GM18505 (cell line): ENCODE results near the gene SORCS2.

Experiments
- ATAC-seq: cut with Tn5 transposase; IDR thresholded peaks from one replicate; pipeline ENCODE4 v1.9.1; 2021; ENCODE audit not compliant: unreplicated experiment
- POLR2A ChIP-seq: IDR thresholded peaks from 4 replicates; pipeline ENCODE4 v1.6.1; 2011; ENCODE audit warnings: borderline replicate concordance; ENCODE audit not compliant: insufficient read depth, insufficient read length; ENCODE audit errors: extremely low read depth

Gene SORCS2

GRCh38 chr4:7777871-7778509 lies 585.7 kb downstream of the SORCS2 start:
- TF ChIP-seq POLR2A, result no peak
- ATAC-seq, result no peak

- ATAC-seq, result no peak
- no peak for TF ChIP-seq POLR2A
These were observed 586.4 kb downstream of the SORCS2 start for GRCh38 chr4:7778510-7779431.

GRCh38 chr4:7779432-7779768 lies 587.1 kb downstream of the SORCS2 start:
- TF ChIP-seq POLR2A, result no peak
- no peak for ATAC-seq

- no peak for TF ChIP-seq POLR2A
These were observed 588.5 kb downstream of the SORCS2 start for GRCh38 chr4:7780751-7781348.

GRCh38 chr4:7781366-7781765 lies 589.0 kb downstream of the SORCS2 start:
- no peak for ATAC-seq
- no peak for TF ChIP-seq POLR2A

More at GRCh38 chr4:7780751-7781348, 588.5 kb downstream of the SORCS2 start:
- ATAC-seq, result no peak

- no peak for ATAC-seq
- no peak for TF ChIP-seq POLR2A
These were observed 589.7 kb downstream of the SORCS2 start for GRCh38 chr4:7781993-7782392.

- TF ChIP-seq POLR2A, result no peak
- no peak for ATAC-seq
These were observed 590.4 kb downstream of the SORCS2 start for GRCh38 chr4:7782783-7783182.

GRCh38 chr4:7783541-7783940 lies 591.2 kb downstream of the SORCS2 start:
- no peak for ATAC-seq
- no peak for TF ChIP-seq POLR2A

GRCh38 chr4:7784131-7784870 lies 592.0 kb downstream of the SORCS2 start:
- no peak for ATAC-seq
- TF ChIP-seq POLR2A, result no peak

- no peak for ATAC-seq
- no peak for TF ChIP-seq POLR2A
These were observed 592.7 kb downstream of the SORCS2 start for GRCh38 chr4:7785017-7785416.

- no peak for ATAC-seq
- no peak for TF ChIP-seq POLR2A
These were observed 593.7 kb downstream of the SORCS2 start for GRCh38 chr4:7786040-7786439.

- no peak for ATAC-seq
These were observed 594.2 kb downstream of the SORCS2 start for GRCh38 chr4:7786517-7786916.

GRCh38 chr4:7787067-7787466 lies 594.7 kb downstream of the SORCS2 start:
- no peak for TF ChIP-seq POLR2A
- ATAC-seq, result no peak

More at GRCh38 chr4:7786517-7786916, 594.2 kb downstream of the SORCS2 start:
- TF ChIP-seq POLR2A, result no peak

GRCh38 chr4:7787681-7788141 lies 595.4 kb downstream of the SORCS2 start:
- ATAC-seq, result no peak
- no peak for TF ChIP-seq POLR2A

GRCh38 chr4:7788193-7788592 lies 595.9 kb downstream of the SORCS2 start:
- no peak for TF ChIP-seq POLR2A
- ATAC-seq, result no peak
